Type B pancreatic cell (in vitro differentiated cells): ENCODE data around the gene LMX1B. TPM values are rescaled to one million over a fixed set of nuclear protein-coding genes. Genes with fewer than 3 reads are reported as not detected.

Source experiments
- DNase-seq: peaks from one replicate; pipeline ENCODE4 v3.0.0; 2021; ENCODE audit warnings: mixed read lengths; ENCODE audit not compliant: unreplicated experiment; ENCODE audit errors: extremely low spot score
- H3K27ac Mint-ChIP-seq: 2 replicates; pipeline ENCODE4 v1.8.0; 2021; ENCODE audit warnings: mild to moderate bottlenecking, mixed read lengths
- H3K27me3 Mint-ChIP-seq: 2 replicates; pipeline ENCODE4 v1.8.0; 2021; ENCODE audit warnings: mixed read lengths
- H3K36me3 Mint-ChIP-seq: 2 replicates; pipeline ENCODE4 v1.8.0; 2021; ENCODE audit warnings: mixed read lengths
- H3K4me1 Mint-ChIP-seq: one replicate; pipeline ENCODE4 v1.8.0; 2021; ENCODE audit warnings: mixed read lengths; ENCODE audit not compliant: unreplicated experiment
- H3K4me3 Mint-ChIP-seq: 2 replicates; pipeline ENCODE4 v1.8.0; 2021; ENCODE audit warnings: mild to moderate bottlenecking, mixed read lengths
- H3K9me3 Mint-ChIP-seq: 2 replicates; pipeline ENCODE4 v1.8.0; 2021; ENCODE audit warnings: mixed read lengths
- CTCF ChIP-seq: fragments of 200-600 bp; sonication (generic); conservative IDR thresholded peaks from 2 replicates; pipeline ENCODE4 v1.5.0; 2021; ENCODE audit warnings: antibody characterized with exemption, mild to moderate bottlenecking
- total RNA-seq: library from RNA; stranded (reverse); gene quantifications from 2 replicates; pipeline ENCODE4 v1.2.1, GENCODE V29; 2021; ENCODE audit warnings: low replicate concordance

The LMX1B gene
- total RNA-seq, 1 donor from 2014 or later, result 13.6 TPM

DNA sequence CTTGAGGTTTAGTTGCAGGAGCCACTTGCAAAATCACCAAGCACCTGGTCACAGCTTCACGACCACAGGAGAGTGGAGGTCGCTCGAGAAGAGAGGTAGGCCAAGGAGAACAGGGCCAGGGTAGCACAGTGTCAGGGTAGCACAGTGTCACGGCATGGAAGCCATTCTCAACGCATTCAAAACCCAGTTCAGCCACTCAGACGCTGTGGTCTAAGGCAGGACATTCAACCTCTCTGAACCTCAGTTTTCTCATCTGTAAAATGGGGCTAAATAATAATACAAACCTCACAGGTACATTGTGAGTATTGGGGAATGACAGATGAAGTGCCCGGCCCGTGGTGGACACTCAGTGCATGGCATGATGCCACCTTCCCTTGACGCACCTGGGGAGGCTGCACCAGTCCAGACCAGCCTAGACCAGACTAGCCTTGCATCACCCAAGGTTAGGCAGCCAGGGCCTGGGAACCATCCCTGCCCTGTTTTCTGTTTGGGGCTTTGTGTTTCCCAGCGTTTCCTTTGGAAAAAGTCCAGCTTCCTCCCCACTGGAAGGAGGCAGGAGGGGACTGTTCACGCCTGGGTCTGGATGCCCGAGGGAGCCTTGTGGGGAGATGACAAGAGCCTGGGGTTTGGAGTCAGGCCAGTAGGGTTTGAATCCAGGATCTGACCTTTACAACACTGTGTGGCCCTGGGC lies 7.8 kb upstream of the LMX1B start:
- H3K27ac Mint-ChIP-seq, result no peak overlapping the region

GRCh38 chr9:126606483-126606870 lies 7.3 kb upstream of the LMX1B start:
- Mint-ChIP-seq H3K9me3 (no peaks in the 10 kb centered on the region), H3K27ac (no peak overlapping the region), H3K36me3 (peaks cover 1% of the 10 kb centered on the region), H3K4me1 (peaks cover 27% of the 10 kb centered on the region), H3K4me3 (no peak overlapping the region), H3K27me3 (peaks cover 43% of the 10 kb centered on the region)
- TF ChIP-seq CTCF, result no peak
- no peak for DNase-seq

More for the DNA sequence above, 7.8 kb upstream of the LMX1B start:
- DNase-seq, result no peak
- Mint-ChIP-seq H3K4me3 (no peak overlapping the region), H3K36me3 (peaks cover 4% of the 10 kb centered on the region), H3K27me3 (peaks cover 39% of the 10 kb centered on the region), H3K4me1 (peaks cover 23% of the 10 kb centered on the region), H3K9me3 (no peaks in the 10 kb centered on the region)
- TF ChIP-seq CTCF, result no peak

- peaks cover 47% of the 10 kb centered on the region for H3K27me3 Mint-ChIP-seq
- H3K36me3 Mint-ChIP-seq, result no peaks in the 10 kb centered on the region
- no peak overlapping the region for H3K27ac Mint-ChIP-seq
- TF ChIP-seq CTCF, result no peak
- H3K4me1 Mint-ChIP-seq, result peaks cover 31% of the 10 kb centered on the region
- no peaks in the 10 kb centered on the region for H3K9me3 Mint-ChIP-seq
- no peak for DNase-seq
- no peak overlapping the region for H3K4me3 Mint-ChIP-seq
These were observed 6.6 kb upstream of the LMX1B start for GRCh38 chr9:126607086-126607485.

DNA sequence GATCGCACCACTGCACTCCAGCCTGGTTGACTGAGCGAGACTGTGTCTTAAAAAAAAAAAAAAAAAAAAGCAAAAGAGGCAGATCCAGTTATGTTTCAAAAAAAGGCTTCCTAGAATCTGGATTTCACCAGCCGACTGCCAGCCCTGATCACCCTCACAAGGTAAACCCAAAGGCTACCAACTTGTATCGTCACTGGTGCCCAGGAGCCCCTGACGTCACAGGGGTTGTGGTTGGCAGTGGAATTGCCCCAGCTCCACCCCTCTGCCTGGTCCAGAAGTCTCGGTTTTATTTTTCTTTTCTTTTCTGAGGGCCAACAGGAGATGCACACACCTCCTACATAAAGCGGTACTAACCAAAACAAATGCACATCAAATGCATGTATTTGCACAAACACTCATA lies 6.0 kb upstream of the LMX1B start:
- Mint-ChIP-seq H3K36me3 (no peaks in the 10 kb centered on the region), H3K27me3 (peaks cover 50% of the 10 kb centered on the region), H3K27ac (no peak overlapping the region), H3K9me3 (no peaks in the 10 kb centered on the region), H3K4me1 (peaks cover 32% of the 10 kb centered on the region), H3K4me3 (no peak overlapping the region)
- TF ChIP-seq CTCF, result no peak
- DNase-seq, result no peak

DNA sequence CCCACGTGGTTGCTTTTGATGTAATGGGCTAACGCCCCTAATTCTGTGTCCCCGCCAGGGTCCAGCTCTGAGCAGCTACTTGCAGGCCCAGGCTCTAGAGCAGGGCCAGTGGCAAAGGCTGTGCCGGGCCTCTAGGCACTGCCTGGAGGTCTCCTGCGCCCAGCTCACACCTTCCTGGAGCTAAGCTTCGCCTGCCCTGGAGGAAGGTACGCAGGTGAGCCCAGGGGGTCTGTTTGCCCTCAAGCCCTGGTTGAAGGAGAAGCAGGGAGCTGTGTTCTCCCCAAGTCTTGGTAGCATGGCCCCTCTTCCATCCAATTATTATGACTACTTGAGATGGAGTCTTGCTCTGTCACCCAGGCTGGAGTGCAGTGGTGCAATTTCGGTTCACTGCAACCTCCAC lies 5.2 kb upstream of the LMX1B start:
- TF ChIP-seq CTCF, result no peak
- DNase-seq, result no peak
- Mint-ChIP-seq H3K9me3 (no peaks in the 10 kb centered on the region), H3K27me3 (peaks cover 54% of the 10 kb centered on the region), H3K27ac (no peak overlapping the region), H3K4me3 (no peak overlapping the region), H3K36me3 (no peaks in the 10 kb centered on the region), H3K4me1 (peaks cover 32% of the 10 kb centered on the region)
